GM11168 (cell line): Measurements from ENCODE around the gene WDR64.

Experiments
- in situ Hi-C: fragments of 300-500 bp; cut with MboI; formaldehyde crosslinking; loops from one replicate; pipeline ENCODE4 v1.12.0; 2022; ENCODE audit warnings: low sequenced_read_pairs; ENCODE audit not compliant: unreplicated experiment

The WDR64 gene

DNA sequence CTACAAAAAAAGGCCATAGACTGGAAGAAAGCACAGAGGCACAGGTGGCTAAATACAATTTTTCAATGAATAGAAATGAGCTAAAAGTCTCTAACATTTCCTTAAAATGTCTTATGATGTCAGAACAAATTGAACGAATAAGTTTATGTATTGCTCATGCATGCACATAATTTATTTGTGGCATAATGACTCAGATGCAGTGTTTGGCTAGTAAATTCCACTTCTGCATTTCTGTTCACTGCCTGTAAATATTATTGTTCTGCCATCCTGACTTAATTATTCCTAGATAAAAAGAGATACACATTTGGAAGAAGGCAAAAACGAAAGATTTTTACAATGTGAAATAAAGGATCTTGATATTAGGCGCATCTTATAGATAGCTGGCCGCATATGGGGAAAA, 169.3 kb downstream of the WDR64 start:
- in situ Hi-C loops: no loop called here

DNA sequence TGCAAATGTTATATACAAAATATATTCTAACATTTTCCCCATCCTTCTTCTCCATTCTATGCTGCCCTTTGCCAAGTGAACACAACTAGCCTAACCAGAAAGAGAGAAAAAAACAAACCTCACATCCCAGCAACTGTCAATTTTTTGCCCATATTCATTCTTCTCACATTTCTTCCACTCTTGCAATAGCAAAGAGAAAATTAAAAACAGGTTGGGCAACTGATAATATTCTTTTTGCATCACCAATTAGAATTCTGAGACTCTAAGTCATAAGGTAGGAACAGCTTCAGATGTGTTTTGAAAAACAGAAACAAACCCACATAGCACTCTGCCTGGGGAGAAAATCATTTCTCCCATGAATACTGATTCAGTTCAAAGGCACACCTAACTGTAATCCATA, 170.8 kb downstream of the WDR64 start:
- in situ Hi-C loops: no loop called here

DNA sequence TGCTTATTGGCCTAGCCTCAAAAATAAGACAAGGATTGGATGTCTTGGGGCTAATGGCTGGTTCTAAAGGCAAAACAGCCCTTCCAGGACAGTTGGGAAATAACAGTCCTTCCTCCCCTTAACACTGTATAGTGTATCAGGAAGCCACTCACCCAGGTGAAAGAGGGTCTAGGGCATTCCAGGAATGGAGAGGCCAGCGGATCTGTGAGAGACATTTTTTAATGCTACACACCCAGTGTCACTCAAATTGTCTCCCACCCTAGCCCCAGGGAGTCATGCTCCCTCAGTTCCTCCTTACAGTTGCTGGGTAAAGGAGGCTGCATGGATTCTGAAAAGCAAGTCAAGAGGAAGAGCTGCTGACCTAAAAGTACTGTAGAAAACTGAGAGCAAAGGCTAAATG, 171.8 kb downstream of the WDR64 start:
- in situ Hi-C loops: no loop called here

DNA sequence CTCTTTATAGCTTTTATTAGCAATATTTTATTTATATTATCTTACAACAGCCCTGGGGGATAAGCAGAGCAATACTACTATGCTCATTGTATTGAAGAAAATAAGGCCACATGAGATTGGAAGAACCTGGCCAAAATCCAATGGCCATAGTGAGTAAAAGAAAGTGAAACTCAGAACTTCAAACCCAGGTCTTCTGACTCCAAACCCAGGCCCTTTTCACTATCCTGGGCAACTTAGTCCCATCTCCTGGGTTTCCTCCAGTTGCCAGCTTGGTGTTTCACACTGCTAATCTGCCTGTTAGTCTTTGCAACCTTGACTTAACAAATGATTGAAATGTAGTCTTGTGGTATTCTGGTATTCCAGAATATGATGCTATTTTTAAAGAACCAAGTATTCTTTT, 173.5 kb downstream of the WDR64 start:
- in situ Hi-C loops: loop anchor here (25.0 kb wide), 1 partner anchor 288 kb away; the partner anchor contains the start of gene KMO

DNA sequence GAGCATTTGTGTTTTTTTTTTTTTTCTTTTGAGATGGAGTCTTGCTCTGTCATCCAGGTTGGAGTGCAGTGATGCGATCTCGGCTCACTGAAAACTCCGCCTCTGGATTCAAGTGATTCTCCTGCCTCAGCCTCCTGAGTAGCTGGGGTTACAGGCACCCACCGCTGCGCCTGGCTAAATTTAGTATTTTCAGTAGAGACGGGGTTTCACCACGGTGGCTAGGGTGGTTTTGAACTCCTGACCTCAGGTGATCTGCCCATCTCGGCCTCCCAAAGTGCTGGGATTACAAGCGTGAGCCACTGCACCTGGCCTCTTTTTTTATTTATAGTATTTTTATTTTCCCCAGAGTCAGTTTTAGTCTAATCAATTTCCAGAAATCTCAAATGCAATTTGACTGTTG, 174.5 kb downstream of the WDR64 start:
- in situ Hi-C loops: loop anchor here (25.0 kb wide), 1 partner anchor 289 kb away; the partner anchor contains the start of gene KMO

DNA sequence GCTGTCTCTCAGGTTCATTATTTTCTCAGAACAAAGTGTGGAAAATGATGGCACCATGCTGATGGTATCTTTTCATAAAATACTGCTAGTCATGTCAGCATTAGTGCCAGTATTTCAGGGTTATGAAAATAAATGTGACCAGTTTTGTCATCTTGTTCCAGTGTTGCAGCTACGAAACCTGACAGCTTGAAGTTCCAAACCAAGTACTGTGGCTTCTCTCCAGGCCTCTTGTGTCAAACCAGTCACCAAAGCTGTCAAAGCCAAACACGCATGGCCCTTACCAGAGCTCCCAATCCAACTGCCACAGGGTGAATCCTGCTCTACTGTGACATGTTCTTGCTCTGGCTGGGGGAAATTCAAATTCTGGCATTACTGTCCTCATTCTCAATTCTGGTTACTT, 175.2 kb downstream of the WDR64 start:
- in situ Hi-C loops: loop anchor here (25.0 kb wide), 1 partner anchor 290 kb away; the partner anchor contains the start of gene KMO

DNA sequence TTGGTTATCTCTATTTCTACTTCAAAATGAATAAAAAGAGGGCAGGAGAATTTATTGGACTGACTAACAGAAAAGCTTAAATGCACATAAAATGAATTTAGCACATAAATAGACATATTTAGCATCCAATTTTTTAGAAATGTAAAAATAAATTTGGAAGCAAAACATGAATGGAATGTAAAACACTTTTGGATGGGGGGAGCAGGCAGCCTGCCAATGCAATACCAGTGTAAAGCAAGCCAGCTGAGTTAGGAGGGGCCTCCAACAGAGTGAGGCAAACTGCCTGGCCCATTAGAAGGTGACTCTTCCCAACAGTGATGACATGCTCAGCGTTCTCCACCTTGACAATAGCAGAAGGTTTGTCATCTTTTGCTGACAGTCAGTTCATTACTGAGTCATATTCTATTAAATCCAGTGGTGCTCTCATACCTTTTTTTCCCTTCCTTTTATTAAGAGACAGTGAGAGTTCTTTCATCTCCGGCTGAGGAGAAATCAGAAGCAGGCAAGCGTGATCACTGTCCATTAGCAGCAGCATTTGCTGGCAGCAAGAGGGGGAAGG, 176.5 kb downstream of the WDR64 start:
- in situ Hi-C loops: loop anchor here (25.0 kb wide), 1 partner anchor 291 kb away; the partner anchor contains the start of gene KMO

DNA sequence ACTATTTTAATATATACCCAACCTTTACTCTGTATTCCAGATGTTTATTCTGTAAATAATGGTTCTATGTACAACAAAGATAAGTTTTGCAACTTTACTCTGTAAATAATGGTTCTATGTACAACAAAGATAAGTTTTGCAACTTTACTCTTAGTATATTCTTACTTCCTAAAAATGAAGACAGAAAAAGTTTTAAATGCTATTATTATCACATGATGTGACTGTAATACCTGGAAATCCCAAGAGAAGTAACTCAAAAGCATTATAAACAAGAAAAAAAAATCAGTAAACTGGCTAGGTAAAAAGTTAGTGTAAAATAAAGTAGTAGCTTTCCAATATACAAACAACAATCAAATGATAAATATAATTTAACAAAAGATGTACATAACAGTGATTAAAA, 177.4 kb downstream of the WDR64 start:
- in situ Hi-C loops: loop anchor here (25.0 kb wide), 1 partner anchor 292 kb away; the partner anchor contains the start of gene KMO

DNA sequence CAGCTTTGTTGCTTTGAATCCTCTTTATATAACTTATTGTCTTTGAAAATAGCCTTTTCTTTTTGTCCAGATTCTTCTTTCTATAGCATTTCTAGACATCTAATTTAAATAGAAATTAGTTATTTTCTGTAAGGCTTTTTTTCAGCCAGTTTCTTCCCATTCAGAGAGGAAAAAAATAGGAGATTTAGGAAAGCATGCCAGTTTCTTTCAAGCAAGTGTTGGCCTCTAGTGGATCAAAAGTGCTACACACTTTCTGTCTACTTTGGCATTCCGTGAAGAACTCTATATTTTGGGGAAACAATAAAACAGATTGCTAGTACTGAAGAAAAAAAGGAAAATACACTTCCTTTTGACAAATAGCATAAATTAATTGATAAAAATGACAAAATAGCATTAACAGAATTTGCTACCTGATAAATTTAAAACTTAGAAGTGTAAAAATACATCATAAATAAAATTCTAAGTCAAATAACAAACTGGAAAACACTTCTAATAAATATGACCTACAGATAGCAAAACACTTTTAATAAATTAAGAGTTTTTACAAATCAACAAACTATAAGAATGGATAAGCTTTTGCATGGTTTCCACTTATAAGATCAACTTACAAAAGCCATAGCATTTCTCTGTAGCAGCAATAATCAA, 182.8 kb downstream of the WDR64 start:
- in situ Hi-C loops: loop anchor here (25.0 kb wide), 1 partner anchor 298 kb away; the partner anchor contains the start of gene KMO

DNA sequence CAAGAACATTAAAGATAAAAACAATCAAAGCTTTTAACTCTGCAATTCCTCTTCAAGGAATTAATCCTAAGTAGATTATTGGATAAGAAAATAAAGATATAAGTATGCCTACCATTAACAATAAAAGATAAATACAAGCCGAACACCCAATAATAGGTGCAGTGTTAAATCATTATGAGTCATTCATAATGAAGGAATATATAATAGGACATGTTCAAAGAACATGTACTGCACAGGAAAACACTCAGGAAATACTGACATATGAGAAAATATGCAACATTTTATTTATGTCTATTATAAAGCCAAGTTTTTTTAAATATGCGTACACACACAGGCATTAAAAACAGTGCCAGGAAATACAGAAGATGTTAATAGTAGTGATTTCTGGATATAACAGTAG, 184.9 kb downstream of the WDR64 start:
- in situ Hi-C loops: loop anchor here (25.0 kb wide), 1 partner anchor 300 kb away; the partner anchor contains the start of gene KMO

DNA sequence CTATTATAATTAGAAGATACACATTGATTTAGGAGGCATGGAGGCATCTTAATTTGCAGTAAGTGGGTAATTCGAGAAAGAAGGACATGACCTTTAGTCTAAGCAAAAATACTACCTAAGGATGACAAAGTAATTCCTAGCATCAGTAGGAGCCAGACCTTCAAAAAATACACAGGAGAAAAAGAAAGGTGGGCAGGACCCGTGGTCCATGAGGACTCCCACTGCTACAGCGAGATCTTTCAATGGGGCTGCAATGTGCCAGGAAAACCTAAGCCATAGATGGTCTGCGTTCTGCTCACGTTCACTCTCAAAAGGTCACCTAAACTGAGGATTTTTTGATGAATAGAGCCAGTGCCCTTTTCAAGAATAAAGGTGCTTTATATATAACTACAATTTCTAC, 185.3 kb downstream of the WDR64 start:
- in situ Hi-C loops: loop anchor here (25.0 kb wide), 1 partner anchor 300 kb away; the partner anchor contains the start of gene KMO

DNA sequence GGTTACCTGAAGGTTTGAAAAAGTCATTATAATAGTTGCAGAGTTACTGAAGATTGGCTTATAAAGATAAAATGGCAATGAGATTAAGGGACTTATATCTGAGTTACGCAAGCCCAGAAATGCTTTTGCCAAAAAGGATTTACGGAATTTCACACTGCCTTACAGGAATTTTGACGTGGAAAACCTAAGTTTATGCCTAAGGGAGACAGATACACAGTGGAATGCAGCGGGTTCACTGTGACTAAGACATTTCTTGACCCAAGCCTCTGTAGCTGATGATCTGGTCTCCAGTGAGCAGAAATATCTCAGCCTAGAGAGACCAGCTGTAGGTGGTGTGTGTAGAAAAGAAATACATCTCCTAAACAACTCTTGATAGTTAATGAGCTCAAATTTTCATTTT, 185.8 kb downstream of the WDR64 start:
- in situ Hi-C loops: loop anchor here (25.0 kb wide), 1 partner anchor 301 kb away; the partner anchor contains the start of gene KMO

DNA sequence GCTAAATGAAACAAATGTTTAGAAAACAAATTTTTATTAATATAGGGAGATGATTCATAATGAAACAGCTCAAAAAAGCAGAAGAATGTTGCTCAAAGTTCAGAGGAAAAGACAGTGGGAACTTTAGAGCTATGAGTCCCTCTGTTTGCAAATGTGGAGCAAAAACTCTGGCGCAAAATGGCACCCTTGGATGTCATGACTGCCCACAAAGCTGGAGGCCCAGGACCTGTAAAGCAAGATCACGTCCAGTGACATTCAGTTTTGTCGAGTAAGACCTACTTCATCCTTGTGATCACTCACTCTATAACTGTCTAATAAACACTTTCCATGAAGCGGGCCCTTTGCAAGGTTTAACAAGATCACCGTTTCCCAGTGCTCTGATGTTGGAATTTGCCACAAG, 186.8 kb downstream of the WDR64 start:
- in situ Hi-C loops: loop anchor here (25.0 kb wide), 1 partner anchor 302 kb away; the partner anchor contains the start of gene KMO

DNA sequence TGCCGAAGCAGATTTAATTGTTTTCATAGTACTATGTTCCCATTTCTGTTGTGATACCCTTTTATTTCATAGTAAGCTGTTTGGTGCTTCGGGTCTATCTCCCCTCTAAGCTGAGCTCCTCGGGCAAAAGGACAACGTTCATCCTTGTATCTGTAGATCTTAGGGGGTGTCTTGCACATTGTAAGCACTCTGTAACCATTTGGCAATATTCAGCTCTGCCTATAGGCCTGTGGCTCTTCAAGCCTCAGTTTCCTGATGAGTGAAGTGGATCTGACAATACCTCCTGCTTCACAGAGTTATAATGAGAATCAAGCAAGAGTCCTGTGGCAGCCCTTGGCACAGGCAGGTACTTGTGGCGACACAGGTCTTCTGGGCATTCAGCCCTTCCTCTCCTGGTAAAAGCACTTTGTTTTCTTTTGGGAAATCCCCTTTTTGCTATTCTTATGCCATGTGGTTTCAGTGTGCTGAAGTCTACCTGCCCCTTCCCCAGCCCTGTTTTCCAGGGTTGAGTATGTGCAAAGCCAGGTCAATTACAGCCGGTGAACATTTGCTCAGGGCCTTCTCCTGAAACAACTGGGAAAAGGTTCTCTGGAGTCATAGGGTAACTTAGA, 187.4 kb downstream of the WDR64 start:
- in situ Hi-C loops: loop anchor here (25.0 kb wide), 1 partner anchor 302 kb away; the partner anchor contains the start of gene KMO

DNA sequence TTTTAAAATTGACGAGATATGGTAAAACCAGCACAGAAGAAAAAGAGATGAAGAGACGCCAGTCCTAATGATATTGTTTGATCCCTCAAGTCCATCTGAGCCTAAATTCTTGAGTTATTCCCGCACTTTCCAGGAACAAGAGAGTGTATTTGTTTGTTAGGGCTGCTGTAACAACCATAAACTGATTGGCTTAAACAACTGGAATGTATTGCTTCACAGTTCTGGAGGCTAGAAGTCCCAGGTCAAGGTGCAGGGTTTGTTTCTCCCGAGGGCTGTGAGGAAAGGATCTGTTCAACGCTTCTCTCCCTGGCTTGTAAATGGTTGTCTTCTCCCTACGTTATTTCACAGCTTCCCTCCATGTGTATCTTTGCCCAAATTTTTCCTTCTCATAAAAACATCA, 188.1 kb downstream of the WDR64 start:
- in situ Hi-C loops: loop anchor here (25.0 kb wide), 1 partner anchor 303 kb away; the partner anchor contains the start of gene KMO

DNA sequence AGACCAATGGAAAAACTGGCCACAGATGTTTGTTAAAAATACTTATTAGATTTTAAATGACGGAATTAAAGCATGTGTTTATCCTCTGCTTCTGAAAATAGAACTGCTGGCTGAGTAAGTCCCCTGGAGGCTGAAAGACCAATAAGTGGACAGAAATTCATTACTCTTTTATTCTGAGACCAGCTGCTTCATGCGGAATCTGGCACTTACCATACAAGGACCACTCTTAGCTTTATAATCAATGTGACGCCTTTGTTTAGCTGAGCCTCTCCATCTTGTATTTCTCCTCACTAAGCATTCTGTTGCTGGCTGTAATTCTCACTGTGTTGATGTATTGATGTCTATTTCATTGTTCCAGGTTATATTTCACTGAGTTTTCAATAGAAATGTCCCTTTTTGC, 189.6 kb downstream of the WDR64 start:
- in situ Hi-C loops: loop anchor here (25.0 kb wide), 1 partner anchor 304 kb away; the partner anchor contains the start of gene KMO

DNA sequence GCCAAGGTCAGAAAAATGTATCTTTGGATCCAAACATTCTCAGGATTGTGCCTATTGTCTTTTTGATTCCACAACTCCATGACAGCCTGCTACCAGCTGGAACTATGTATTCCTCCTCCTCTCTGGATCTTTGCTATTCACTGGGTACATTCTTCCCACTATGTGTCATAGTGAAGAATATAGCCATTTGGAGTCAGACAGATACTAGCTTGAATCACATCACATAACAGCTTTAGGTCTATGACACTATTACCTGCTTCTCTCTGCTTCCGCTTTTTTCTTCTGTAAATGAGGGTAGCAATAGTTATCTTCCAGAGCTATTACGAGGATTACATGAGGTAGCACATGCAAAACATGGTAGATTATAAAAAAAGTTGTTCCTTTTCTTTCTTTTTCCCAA, 190.5 kb downstream of the WDR64 start:
- in situ Hi-C loops: loop anchor here (25.0 kb wide), 1 partner anchor 305 kb away; the partner anchor contains the start of gene KMO

DNA sequence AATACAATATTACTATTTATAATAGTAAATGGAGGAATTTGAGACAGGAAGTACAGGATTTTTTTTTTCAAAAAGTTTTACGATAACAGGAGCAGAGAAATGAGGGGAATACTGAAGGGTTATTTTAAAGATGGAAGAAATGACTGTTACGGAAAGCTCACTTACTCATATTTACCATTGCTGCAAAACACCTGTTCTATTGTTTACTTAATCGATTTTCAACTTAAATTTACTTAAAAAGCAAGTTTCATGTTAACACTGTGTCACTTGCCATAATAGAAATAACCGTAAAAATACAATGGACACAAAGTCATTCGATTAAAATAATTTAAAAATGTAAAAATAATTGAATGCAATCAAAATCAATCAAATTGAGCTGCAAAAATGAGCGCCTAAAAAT, 192.5 kb downstream of the WDR64 start:
- in situ Hi-C loops: loop anchor here (25.0 kb wide), 1 partner anchor 307 kb away; the partner anchor contains the start of gene KMO

DNA sequence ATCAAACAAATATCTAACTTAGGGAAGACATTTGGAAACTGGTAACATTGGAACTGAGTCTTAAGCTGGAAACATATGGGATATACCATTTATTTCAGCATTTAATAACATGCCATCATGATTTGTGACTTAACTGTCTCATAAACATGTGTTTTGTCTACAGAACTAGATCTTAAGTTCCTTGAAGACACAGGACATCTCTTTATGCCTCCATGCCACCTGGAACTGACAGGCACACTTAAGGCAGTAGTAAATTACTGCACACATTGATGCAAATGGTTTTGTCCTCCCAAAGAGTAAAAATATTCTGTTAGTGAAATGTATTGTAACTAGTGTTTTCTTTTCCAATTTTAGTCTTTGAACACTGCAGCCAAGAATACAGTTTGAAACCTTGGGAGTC, 194.3 kb downstream of the WDR64 start:
- in situ Hi-C loops: loop anchor here (25.0 kb wide), 1 partner anchor 309 kb away; the partner anchor contains the start of gene KMO

DNA sequence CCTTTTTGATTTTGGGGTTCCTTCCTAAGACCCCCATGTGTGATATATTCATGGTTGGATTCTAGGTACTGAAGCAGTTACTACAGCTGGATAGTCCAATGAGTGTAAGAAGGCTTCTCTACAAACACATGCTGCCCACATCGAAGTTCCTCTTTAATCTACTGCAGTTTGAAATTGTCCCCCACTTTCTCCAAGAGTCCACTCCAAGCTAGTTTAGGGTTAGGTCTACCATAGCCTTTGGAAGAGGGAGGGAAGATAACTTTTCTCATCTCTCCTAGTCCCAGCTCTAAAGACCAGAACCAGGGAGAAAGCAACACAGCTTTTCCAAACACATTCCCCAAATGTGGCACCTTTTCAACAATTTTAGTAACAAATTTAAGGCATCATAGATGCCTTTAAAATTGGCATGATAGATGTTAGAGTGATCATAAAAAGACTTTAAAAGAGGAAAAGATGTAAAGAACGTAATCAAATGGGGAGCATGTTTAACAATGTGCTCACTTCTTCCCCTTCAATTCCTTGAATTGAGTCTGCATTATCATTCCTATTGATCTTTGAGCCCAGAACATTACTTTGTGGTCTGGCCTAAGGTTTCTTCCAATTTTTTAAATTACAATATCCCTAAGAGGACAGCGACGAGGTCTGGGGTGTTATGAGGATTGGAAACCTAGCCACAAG, 194.9 kb downstream of the WDR64 start:
- in situ Hi-C loops: loop anchor here (25.0 kb wide), 1 partner anchor 310 kb away; the partner anchor contains the start of gene KMO
